Fibroblast of upper back skin (primary cell): Measurements from ENCODE around the gene FAM181A.

Source experiments
- DNase-seq: peaks from one replicate; pipeline ENCODE4 v3.0.0-alpha.2; 2013

The FAM181A gene

GRCh38 chr14:93926873-93927799 lies at the start of gene FAM181A:
FAM181A (plus strand) TSS chr14:93927344; CDS start chr14:93928286, 942 bp downstream.
- DNase-seq: no peak

GRCh38 chr14:93878212-93878611 lies 48.9 kb upstream of the FAM181A start:
- DNase-seq: no peak

GRCh38 chr14:93878871-93879270 lies 48.3 kb upstream of the FAM181A start:
- no peak for DNase-seq

- DNase-seq: no peak
These were observed 47.7 kb upstream of the FAM181A start for GRCh38 chr14:93879362-93879983.

GRCh38 chr14:93880021-93880820 lies 46.9 kb upstream of the FAM181A start:
- DNase-seq: peak; percentile 48

GRCh38 chr14:93884950-93885349 lies 42.2 kb upstream of the FAM181A start:
- no peak for DNase-seq

GRCh38 chr14:93888995-93889394 lies 38.1 kb upstream of the FAM181A start:
- DNase-seq: no peak

- DNase-seq: no peak
These were observed 37.2 kb upstream of the FAM181A start for GRCh38 chr14:93889739-93890483.

- DNase-seq: no peak
These were observed 35.2 kb upstream of the FAM181A start for GRCh38 chr14:93891756-93892504.

- DNase-seq: no peak
These were observed 34.7 kb upstream of the FAM181A start for GRCh38 chr14:93892505-93892839.

- DNase-seq: peak; percentile 45
These were observed 34.1 kb upstream of the FAM181A start for GRCh38 chr14:93892923-93893558.

GRCh38 chr14:93893661-93894261 lies 33.4 kb upstream of the FAM181A start:
- DNase-seq: no peak

GRCh38 chr14:93895023-93895604 lies 32.0 kb upstream of the FAM181A start:
- DNase-seq: no peak

- no peak for DNase-seq
These were observed 29.7 kb upstream of the FAM181A start for GRCh38 chr14:93897476-93897845.

GRCh38 chr14:93898081-93898611 lies 29.0 kb upstream of the FAM181A start:
- DNase-seq: no peak

- DNase-seq: no peak
These were observed 28.4 kb upstream of the FAM181A start for GRCh38 chr14:93898731-93899130.

GRCh38 chr14:93901813-93902212 lies 25.3 kb upstream of the FAM181A start:
- DNase-seq: no peak

GRCh38 chr14:93902619-93903307 lies 24.4 kb upstream of the FAM181A start:
- no peak for DNase-seq

GRCh38 chr14:93903342-93904184 lies 23.6 kb upstream of the FAM181A start:
- DNase-seq: no peak
